Neural cell (in vitro differentiated cells): ENCODE results near the gene YTHDC2. TPM values are rescaled to one million over a fixed set of nuclear protein-coding genes. Genes with fewer than 3 reads are reported as not detected.

Experiments
- H2AFZ ChIP-seq: fragments of 200-600, 300-800 bp; sonication (generic), shearing (Covaris generic); 2 replicates; pipeline ENCODE4 v1.6.0; 2014; ENCODE audit warnings: low read depth, mild to moderate bottlenecking, antibody characterized with exemption, low read length, moderate library complexity
- H3F3A ChIP-seq: fragments of 200-600 bp; shearing (Covaris generic); 2 replicates; pipeline ENCODE4 v1.6.1; 2016; ENCODE audit warnings: mild to moderate bottlenecking, moderate library complexity, mixed read lengths, antibody characterized with exemption, low read length; ENCODE audit not compliant: insufficient read depth, poor library complexity, severe bottlenecking
- H3K27ac ChIP-seq: fragments of 200-600, 300-800 bp; sonication (generic), shearing (Covaris generic); 2 replicates; pipeline ENCODE4 v1.5.1; 2014; ENCODE audit warnings: mild to moderate bottlenecking, low read length, moderate library complexity
- H3K27me3 ChIP-seq: fragments of 300-800, 200-600 bp; sonication (generic), shearing (Covaris generic); 2 replicates; pipeline ENCODE4 v1.6.0; 2014; ENCODE audit warnings: mild to moderate bottlenecking, low read depth, low read length, moderate library complexity; ENCODE audit not compliant: insufficient read depth
- H3K36me3 ChIP-seq: fragments of 300-800, 200-600 bp; sonication (generic), shearing (Covaris generic); 2 replicates; pipeline ENCODE4 v1.5.1; 2014; ENCODE audit warnings: mild to moderate bottlenecking, antibody characterized with exemption, low read length, moderate library complexity; ENCODE audit not compliant: insufficient read depth
- H3K4me2 ChIP-seq: fragments of 300-800, 200-600 bp; sonication (generic), shearing (Covaris generic); 2 replicates; pipeline ENCODE4 v1.6.0; 2014; ENCODE audit warnings: mild to moderate bottlenecking, low read length
- H3K4me3 ChIP-seq: fragments of 300-800, 200-600 bp; sonication (generic), shearing (Covaris generic); 2 replicates; pipeline ENCODE4 v1.5.1; 2014; ENCODE audit warnings: mild to moderate bottlenecking, low read length, moderate library complexity
- H3K79me2 ChIP-seq: fragments of 200-600 bp; shearing (Covaris generic); replicated peaks from 2 replicates; pipeline ENCODE4 v1.6.0; 2014; ENCODE audit warnings: mild to moderate bottlenecking, low read length, moderate library complexity; ENCODE audit not compliant: insufficient read depth
- H3K9ac ChIP-seq: fragments of 300-800, 200-600 bp; sonication (generic), shearing (Covaris generic); 2 replicates; pipeline ENCODE4 v1.6.1; 2016; ENCODE audit warnings: mild to moderate bottlenecking, low read length, mixed read lengths
- H3K9me2 ChIP-seq: fragments of 200-600 bp; shearing (Covaris generic); 2 replicates; pipeline ENCODE4 v1.6.1; 2016; ENCODE audit warnings: mild to moderate bottlenecking, low read length, mixed read lengths; ENCODE audit not compliant: insufficient read depth
- H3K9me3 ChIP-seq: fragments of 200-600, 300-800 bp; sonication (generic), shearing (Covaris generic); 2 replicates; pipeline ENCODE4 v1.6.1; 2016; ENCODE audit warnings: mild to moderate bottlenecking, mixed run types, low read length, moderate library complexity, mixed read lengths
- H4K20me1 ChIP-seq: fragments of 200-600 bp; shearing (Covaris generic); 2 replicates; pipeline ENCODE4 v1.6.1; 2016; ENCODE audit warnings: mild to moderate bottlenecking, mixed run types; ENCODE audit not compliant: insufficient read depth
- CTCF ChIP-seq: fragments of 450-650 bp; IDR thresholded peaks from 2 replicates; pipeline ENCODE4 v1.5.1; 2014; ENCODE audit warnings: antibody characterized with exemption, mild to moderate bottlenecking, moderate library complexity; ENCODE audit not compliant: poor library complexity, severe bottlenecking
- EP300 ChIP-seq: fragments of 450-650 bp; conservative IDR thresholded peaks from 2 replicates; pipeline ENCODE4 v1.6.1; 2014; ENCODE audit warnings: antibody characterized with exemption, mild to moderate bottlenecking, moderate library complexity; ENCODE audit not compliant: poor library complexity, severe bottlenecking
- EZH2 ChIP-seq: fragments of 200-600, 300-800 bp; shearing (Covaris generic), sonication (generic); IDR thresholded peaks from 2 replicates; pipeline ENCODE4 v1.6.1; 2014; ENCODE audit warnings: antibody characterized with exemption, low read length, borderline replicate concordance, mild to moderate bottlenecking; ENCODE audit not compliant: insufficient read depth, poor library complexity, severe bottlenecking
- MXI1 ChIP-seq: fragments of 450-650 bp; conservative IDR thresholded peaks from 2 replicates; pipeline ENCODE4 v1.6.1; 2014; ENCODE audit warnings: antibody characterized with exemption, mild to moderate bottlenecking; ENCODE audit not compliant: poor library complexity, severe bottlenecking
- POLR2AphosphoS5 ChIP-seq: IDR thresholded peaks from 2 replicates; pipeline ENCODE4 v1.6.1; 2012
- RAD21 ChIP-seq: fragments of 450-650 bp; conservative IDR thresholded peaks from 2 replicates; pipeline ENCODE4 v1.6.1; 2014; ENCODE audit warnings: antibody characterized with exemption, mild to moderate bottlenecking, moderate library complexity
- REST ChIP-seq: IDR thresholded peaks from 2 replicates; pipeline ENCODE4 v1.6.1; 2012; ENCODE audit warnings: borderline replicate concordance
- SMC3 ChIP-seq: fragments of 450-650 bp; conservative IDR thresholded peaks from 2 replicates; pipeline ENCODE4 v1.6.1; 2014; ENCODE audit warnings: antibody characterized with exemption, mild to moderate bottlenecking, moderate library complexity; ENCODE audit not compliant: poor library complexity
- TAF1 ChIP-seq: IDR thresholded peaks from 2 replicates; pipeline ENCODE4 v1.6.1; 2012; ENCODE audit warnings: low read depth
- polyA plus RNA-seq: library from polyadenylated mRNA; depleted of rRNA; stranded (reverse); fragments of >200 nt; gene quantifications from 2 replicates; pipeline ENCODE4 v1.2.3, GENCODE V29; 2014

The YTHDC2 gene
- polyA plus RNA-seq, 1 donor from 2014 or later, result 43.7 TPM

- TF ChIP-seq TAF1 (no peak), POLR2AphosphoS5 (no peak)
These were observed 102.2 kb downstream of the YTHDC2 start (continued) for GRCh38 chr5:113615708-113616107.

DNA sequence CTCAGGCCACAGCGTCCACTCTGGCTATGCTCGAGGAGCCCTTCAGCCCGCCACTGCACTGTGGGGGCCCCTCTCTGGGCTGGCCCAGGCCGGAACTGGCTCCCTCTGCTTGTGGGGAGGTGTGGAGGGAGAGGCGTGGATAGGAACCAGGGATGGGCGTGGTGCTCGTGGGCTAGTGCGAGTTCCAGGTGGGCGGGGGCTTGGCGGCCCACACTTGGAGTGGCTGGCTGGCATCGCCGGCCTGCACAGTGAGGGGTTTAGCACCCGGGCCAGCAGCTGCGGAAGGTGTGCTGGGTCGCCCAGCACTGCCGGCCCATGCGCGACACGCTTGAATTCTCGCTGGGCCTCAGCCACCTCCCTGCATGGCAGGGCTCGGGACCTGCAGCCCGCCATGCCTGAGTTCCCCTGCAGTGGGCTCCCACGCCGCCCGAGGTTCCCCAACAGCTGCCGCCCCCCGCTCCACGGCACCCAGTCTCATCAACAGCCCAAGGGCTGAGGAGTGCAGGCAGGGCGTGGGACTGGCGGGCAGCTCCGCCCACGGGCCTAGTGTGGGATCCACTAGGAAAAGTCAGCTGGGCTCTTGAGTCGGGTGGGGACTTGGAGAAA lies 103.8 kb downstream of the YTHDC2 start:
- Histone ChIP-seq H4K20me1 (no peaks in the 10 kb centered on the region), H3K9me3 (no peaks in the 10 kb centered on the region), H2AFZ (no peak overlapping the region), H3K4me3 (no peak overlapping the region), H3F3A (no peaks in the 10 kb centered on the region), H3K27me3 (no peaks in the 10 kb centered on the region), H3K4me2 (no peak overlapping the region), H3K36me3 (no peaks in the 10 kb centered on the region), H3K27ac (no peak overlapping the region), H3K9ac (no peak overlapping the region), H3K79me2 (no peaks in the 10 kb centered on the region), H3K9me2 (no peaks in the 10 kb centered on the region)
- no peak for TF ChIP-seq EZH2
- no peak for TF ChIP-seq RAD21
- TF ChIP-seq SMC3, result no peak
- TF ChIP-seq POLR2AphosphoS5, result no peak
- no peak for TF ChIP-seq TAF1
- TF ChIP-seq MXI1, result no peak
- TF ChIP-seq EP300, result no peak
- no peak for TF ChIP-seq CTCF
- no peak for TF ChIP-seq REST

DNA sequence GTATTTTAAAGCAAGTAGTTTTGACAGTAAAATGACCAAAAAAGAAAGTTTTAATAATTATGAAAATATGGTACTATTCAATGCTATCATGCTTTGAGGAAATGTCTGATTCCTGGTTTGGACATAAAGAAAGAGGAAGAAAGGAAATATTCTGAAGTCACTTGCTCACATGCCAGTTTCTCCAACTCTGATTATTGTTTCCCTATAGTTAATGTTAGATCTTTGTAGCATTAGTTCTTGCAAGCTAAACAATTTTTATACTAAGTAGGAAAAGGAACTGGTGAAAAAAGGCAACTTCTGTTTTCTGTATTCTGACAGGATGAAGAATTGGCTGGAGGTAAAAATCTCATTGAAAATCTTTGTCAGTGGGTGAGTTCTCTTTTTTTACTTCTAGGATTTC lies 119.5 kb downstream of the YTHDC2 start:
- Histone ChIP-seq H3K9ac (no peak overlapping the region), H2AFZ (no peak overlapping the region), H3K27me3 (no peaks in the 10 kb centered on the region), H3K9me3 (no peaks in the 10 kb centered on the region), H3K4me2 (no peak overlapping the region), H3K36me3 (no peaks in the 10 kb centered on the region), H3K27ac (no peak overlapping the region), H4K20me1 (no peaks in the 10 kb centered on the region), H3K4me3 (no peak overlapping the region), H3F3A (no peaks in the 10 kb centered on the region), H3K79me2 (no peaks in the 10 kb centered on the region), H3K9me2 (no peaks in the 10 kb centered on the region)
- TF ChIP-seq SMC3 (no peak), MXI1 (no peak), REST (no peak), TAF1 (no peak), EP300 (no peak), CTCF (no peak), RAD21 (no peak), POLR2AphosphoS5 (no peak), EZH2 (no peak)
